ENCODE measurements around the gene DUSP11. TPM values are rescaled to one million over a fixed set of nuclear protein-coding genes. Genes with fewer than 3 reads are reported as not detected.

DUSP11 gene
- total and polyA plus RNA-seq, 9 of the 15 experiments (the other 6 are each of a cell fraction or from before 2014, with no cell fraction given) = 20.7 to 79.8 (median 29.3) TPM

DNA sequence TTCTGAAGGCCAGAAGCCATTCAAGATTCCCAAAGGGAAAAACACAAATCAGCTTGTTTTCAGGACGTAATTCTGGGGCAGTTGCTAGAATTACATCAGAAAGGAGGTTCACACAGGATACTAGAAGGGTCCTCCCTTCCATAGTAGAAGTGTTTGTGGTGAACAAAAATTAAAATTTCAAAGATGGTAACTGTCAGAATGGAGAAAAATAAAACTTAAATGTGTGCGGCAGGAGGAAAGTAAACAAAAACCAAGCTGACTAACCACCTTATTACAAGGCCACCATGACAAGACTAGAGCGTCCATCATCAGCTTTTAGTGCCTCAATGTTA, 33.1 kb downstream of the DUSP11 start (continued):
- no peak for TF ChIP-seq PHF21A (IDR thresholded peaks at IDR 0.05; ENCODE audit: borderline replicate concordance, low read depth)
- TF ChIP-seq NFE2L1 (tag; IDR thresholded peaks at IDR 0.05; ENCODE audit: borderline replicate concordance, low read depth) = no peak
- TF ChIP-seq MTA3 (IDR thresholded peaks at IDR 0.05; ENCODE audit: borderline replicate concordance) = no peak
- no peak for TF ChIP-seq TEAD1 (CRISPR knock-in tag; IDR thresholded peaks at IDR 0.05)
- TF ChIP-seq SRSF1 (IDR thresholded peaks at IDR 0.05; ENCODE audit: low read depth, low read length) = no peak

- Histone ChIP-seq H3K9ac (ENCODE audit: insufficient read depth in 1 of 2, low read depth in 2 of 2, low read length in 2 of 2) (no peak overlapping the region), H3K27ac (ENCODE audit: extremely low read depth, low read depth, low read length) (no peak overlapping the region), H4K20me1 (replicated peaks; ENCODE audit: control insufficient read depth, insufficient read depth, low read length) (no peaks in the 10 kb centered on the region), H3K4me3 (no peak overlapping the region), H3K79me2 (ENCODE audit: control insufficient read depth, insufficient read depth, low read length) (no peaks in the 10 kb centered on the region), H3K9me1 (ENCODE audit: control insufficient read depth, insufficient read depth, low read length) (no peaks in the 10 kb centered on the region), H3K9me3 (replicated peaks; ENCODE audit: control insufficient read depth, insufficient read depth, low read depth, low read length) (no peaks in the 10 kb centered on the region), H3K4me1 (replicated peaks in 1 of 2; ENCODE audit: control insufficient read depth in 2 of 2, insufficient read depth in 2 of 2, low read length in 2 of 2) (no peaks in the 10 kb centered on the region; a peak in 1 of 5 replicates), H3K4me2 (ENCODE audit: insufficient read depth, low read length) (no peak overlapping the region), H2AFZ (ENCODE audit: low read depth, low read length) (no peak overlapping the region), H3K36me3 (ENCODE audit: control insufficient read depth, insufficient read depth, low read length) (no peaks in the 10 kb centered on the region; the same call in 2 of the 3 replicates), H3K27me3 (ENCODE audit: control insufficient read depth in 2 of 2, insufficient read depth in 2 of 2, low read length in 2 of 2) (no peaks in the 10 kb centered on the region)
- DNase-seq (ENCODE audit: extremely low read depth in 1 of 4, low spot score in 3 of 4) = no peak
- peak; percentile 58 for ATAC-seq
- FAIRE-seq = no peak
- BruUV-seq (replicated peaks) = no TSS peak
- ChIA-PET CTCF (ENCODE audit: low intra/inter-chr PET ratio) (no interaction called here), POLR2A (interaction anchor here (0.6 kb wide), 1 partner anchor 12 kb away, joined by 3 read pairs; no protein-coding TSS in a partner anchor)
- WGBS (ENCODE audit: insufficient coverage, low coverage, missing lambda C conversion rate) = 77% methylated on average over 10 of the region's 11 CpGs
- in situ Hi-C loops (cut with MboI) = no loop called here
- TF ChIP-seq CTCF (IDR thresholded peaks at IDR 0.05 in 2 of 3, conservative IDR thresholded peaks at IDR 0.05 in 1 of 3; ENCODE audit: insufficient read depth in 2 of 3, low read depth in 1 of 3, low read length in 3 of 3) (peak in 2 of 3 experiments; percentile 14 to 31; a peak in 1 of 6 replicates), SAFB (IDR thresholded peaks at IDR 0.05; ENCODE audit: borderline replicate concordance, low read depth, low read length) (no peak), MEIS2 (IDR thresholded peaks at IDR 0.05; ENCODE audit: partially characterized antibody) (peak; percentile 31)
- intact Hi-C loops (cut with micrococcal nuclease) = no loop called here
Measured at GRCh38 chr2:73746015-73746876, 33.7 kb downstream of the DUSP11 start.
